Measurements from ENCODE around the gene NGEF.

NGEF gene

GRCh38 chr2:233035426-233036161 lies 22.5 kb upstream of the NGEF start:
- Histone ChIP-seq H3K4me3 (ENCODE audit: low read depth in 1 of 2, low read length in 1 of 2) (no peak overlapping the region), H3K4me1 (ENCODE audit: control insufficient read depth in 1 of 2, insufficient read depth in 1 of 2, low read depth in 1 of 2, low read length in 1 of 2) (no peaks in the 10 kb centered on the region), H3K27ac (no peak overlapping the region), H3K9me3 (no peaks in the 10 kb centered on the region), H3K27me3 (no peaks in the 10 kb centered on the region), H3K36me3 (no peaks in the 10 kb centered on the region)
- TF ChIP-seq, protein P1, sequence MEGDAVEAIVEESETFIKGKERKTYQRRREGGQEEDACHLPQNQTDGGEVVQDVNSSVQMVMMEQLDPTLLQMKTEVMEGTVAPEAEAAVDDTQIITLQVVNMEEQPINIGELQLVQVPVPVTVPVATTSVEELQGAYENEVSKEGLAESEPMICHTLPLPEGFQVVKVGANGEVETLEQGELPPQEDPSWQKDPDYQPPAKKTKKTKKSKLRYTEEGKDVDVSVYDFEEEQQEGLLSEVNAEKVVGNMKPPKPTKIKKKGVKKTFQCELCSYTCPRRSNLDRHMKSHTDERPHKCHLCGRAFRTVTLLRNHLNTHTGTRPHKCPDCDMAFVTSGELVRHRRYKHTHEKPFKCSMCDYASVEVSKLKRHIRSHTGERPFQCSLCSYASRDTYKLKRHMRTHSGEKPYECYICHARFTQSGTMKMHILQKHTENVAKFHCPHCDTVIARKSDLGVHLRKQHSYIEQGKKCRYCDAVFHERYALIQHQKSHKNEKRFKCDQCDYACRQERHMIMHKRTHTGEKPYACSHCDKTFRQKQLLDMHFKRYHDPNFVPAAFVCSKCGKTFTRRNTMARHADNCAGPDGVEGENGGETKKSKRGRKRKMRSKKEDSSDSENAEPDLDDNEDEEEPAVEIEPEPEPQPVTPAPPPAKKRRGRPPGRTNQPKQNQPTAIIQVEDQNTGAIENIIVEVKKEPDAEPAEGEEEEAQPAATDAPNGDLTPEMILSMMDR (IDR thresholded peaks at IDR 0.05) = no peak

- H3K4me1 ChIP-seq (ENCODE audit: control insufficient read depth in 1 of 2, insufficient read depth in 1 of 2, low read depth in 1 of 2, low read length in 1 of 2) = no peaks in the 10 kb centered on the region
- no peak overlapping the region for H3K4me3 ChIP-seq (ENCODE audit: low read depth in 1 of 2, low read length in 1 of 2)
- no peaks in the 10 kb centered on the region for H3K27me3 ChIP-seq
- no peak overlapping the region for H3K27ac ChIP-seq
- H3K36me3 ChIP-seq = no peaks in the 10 kb centered on the region
- H3K9me3 ChIP-seq = no peaks in the 10 kb centered on the region
- TF ChIP-seq, protein P1 (IDR thresholded peaks at IDR 0.05) = no peak
These were observed 21.2 kb upstream of the NGEF start for GRCh38 chr2:233034091-233034882.

DNA sequence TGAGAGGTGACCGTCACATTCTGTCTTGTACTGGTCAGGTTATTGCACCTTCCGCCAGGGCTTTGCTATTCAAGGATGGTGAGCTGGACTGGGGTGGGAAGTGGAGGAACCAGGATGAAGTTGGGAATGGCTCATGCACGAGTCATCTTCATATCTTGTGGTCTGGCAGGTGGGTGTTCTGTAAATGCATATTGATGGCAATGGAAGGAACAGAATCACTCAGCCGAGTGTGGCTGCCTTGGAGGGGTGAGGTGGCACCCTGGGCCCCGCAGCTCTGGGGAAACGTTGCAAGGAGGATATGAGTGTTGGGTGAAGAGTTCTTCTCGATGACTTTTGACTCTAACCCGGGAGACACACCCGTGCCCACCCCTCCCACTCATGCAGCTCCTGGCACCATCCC lies 20.6 kb upstream of the NGEF start:
- Histone ChIP-seq H3K9me3 (no peaks in the 10 kb centered on the region), H3K27me3 (no peaks in the 10 kb centered on the region), H3K36me3 (no peaks in the 10 kb centered on the region), H3K4me1 (ENCODE audit: control insufficient read depth in 1 of 2, insufficient read depth in 1 of 2, low read depth in 1 of 2, low read length in 1 of 2) (no peaks in the 10 kb centered on the region), H3K4me3 (ENCODE audit: low read depth in 1 of 2, low read length in 1 of 2) (no peak overlapping the region), H3K27ac (no peak overlapping the region)
- TF ChIP-seq, protein P1 (IDR thresholded peaks at IDR 0.05) = no peak

DNA sequence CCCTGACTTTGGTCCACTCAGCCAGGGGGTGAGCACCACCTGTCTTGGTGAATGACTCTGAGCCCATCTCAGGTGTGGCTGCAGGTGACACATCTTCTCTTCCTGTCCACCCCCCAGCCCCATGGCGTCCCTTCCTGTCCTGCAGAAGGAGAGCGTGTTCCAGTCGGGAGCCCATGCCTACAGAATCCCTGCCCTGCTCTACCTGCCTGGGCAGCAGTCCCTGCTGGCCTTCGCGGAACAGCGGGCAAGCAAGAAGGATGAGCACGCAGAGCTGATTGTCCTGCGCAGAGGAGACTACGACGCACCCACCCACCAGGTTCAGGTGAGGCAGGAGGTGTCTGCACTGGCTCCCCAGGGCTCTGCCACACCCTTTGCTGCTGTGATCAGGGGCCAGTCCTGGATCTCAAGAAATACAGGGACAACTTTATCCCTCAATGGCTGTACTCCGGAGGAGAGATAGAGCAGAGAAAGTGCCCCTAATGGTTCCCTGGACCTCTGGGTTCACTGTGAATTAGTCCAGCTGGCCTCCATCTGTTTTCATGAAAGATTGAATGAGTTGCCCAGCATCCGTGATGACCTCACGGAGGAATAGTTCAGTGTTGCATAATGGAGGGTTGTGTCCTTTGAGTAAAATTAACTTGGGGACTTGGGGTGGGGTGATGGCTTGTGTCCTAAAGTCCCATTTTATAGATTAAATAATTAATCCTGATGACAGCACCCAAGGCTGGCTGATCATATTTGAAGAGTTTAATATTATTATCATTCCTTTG lies 19.7 kb upstream of the NGEF start, which contains the start of gene NEU2:
TSS of gene NEU2 (plus strand) at position 122 of the 770 bp plus-strand sequence. CDS start at position 122, 0 bp downstream.
- Histone ChIP-seq H3K27ac (no peak within 1 kb of the TSS), H3K4me1 (ENCODE audit: control insufficient read depth in 1 of 2, insufficient read depth in 1 of 2, low read depth in 1 of 2, low read length in 1 of 2) (no peaks in the 10 kb centered on the region), H3K4me3 (ENCODE audit: low read depth in 1 of 2, low read length in 1 of 2) (no peak within 1 kb of the TSS), H3K27me3 (no peaks in the 10 kb centered on the region), H3K9me3 (no peaks in the 10 kb centered on the region), H3K36me3 (no peaks in the 10 kb centered on the region)
- TF ChIP-seq, protein P1 (IDR thresholded peaks at IDR 0.05) = no peak
